Effector CD4-positive, alpha-beta T cell (primary cell): ENCODE results near the gene MAP4K3.
"Not testable (repeated sequence)": the region's sequence is repeated elsewhere in the genome, so short reads cannot be mapped to it uniquely, and the experiment has no call there.

Experiments used
- DNase-seq: peaks from one replicate; pipeline ENCODE4 v3.0.0-alpha.2; 2020

MAP4K3 gene

DNA sequence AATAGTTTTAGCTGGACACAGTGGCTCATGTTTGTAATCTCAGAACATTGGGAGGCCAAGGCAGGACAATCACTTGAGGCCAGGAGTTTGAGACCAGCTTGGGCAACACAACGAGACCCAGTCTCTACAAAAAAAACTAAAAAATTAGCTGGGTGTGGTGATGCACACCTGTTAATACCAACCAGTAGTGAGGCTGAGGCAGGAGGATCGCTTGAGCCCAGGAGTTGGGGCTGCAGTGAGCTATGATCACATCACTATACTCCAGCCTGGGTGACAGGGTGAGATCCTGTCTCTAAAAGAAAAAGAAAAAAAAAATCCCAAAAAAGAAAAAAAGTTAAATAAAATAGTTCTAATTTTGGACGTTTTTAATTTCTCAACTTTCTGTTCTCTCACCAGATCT is 68.7 kb downstream of the MAP4K3 start:
- DNase-seq: no peak

DNA sequence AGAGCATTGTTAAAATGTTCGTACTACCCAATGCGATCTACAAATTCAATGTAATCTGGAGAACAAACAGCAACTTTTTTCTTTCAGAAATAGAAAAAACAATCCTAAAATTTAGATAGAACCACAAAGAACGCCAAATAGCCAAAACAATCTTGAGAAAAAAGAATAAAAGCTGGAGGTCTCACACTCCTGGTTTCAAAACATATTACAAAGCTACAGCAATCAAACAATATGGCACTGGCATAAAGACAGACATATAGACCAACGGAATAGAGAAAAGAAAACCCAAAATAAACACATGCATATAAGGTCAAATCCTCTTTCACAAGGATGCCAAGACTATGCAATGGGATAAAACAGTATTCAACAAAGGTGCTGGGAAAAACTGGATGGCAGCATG is 74.5 kb downstream of the MAP4K3 start:
- no peak for DNase-seq

GRCh38 chr2:39361511-39361910 is 75.6 kb downstream of the MAP4K3 start:
- no peak for DNase-seq

DNA sequence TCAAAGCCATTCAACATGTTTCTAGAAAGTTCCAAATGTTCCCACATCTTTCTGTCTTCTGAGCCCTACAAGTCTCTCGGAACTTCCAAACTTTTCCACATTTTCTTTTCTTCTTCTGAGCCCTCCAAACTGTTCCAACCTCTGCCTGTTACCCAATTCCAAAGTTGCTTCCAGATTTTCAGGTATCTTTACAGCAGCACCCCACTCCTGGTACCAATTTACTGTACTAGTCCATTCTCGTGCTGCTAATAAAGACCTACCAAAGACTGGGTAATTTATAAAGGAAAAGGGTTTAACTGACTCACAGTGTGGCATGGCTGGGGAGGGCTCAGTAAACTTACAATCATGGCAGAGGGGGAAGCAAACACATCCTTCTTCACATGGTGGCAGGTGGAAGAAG is 76.7 kb downstream of the MAP4K3 start:
- DNase-seq: not testable (repeated sequence)

GRCh38 chr2:39359453-39360038 is 77.5 kb downstream of the MAP4K3 start:
- no peak for DNase-seq

- DNase-seq: no peak
Measured at GRCh38 chr2:39356922-39357639, 80.0 kb downstream of the MAP4K3 start.

GRCh38 chr2:39350658-39351057 is 86.4 kb downstream of the MAP4K3 start:
- no peak for DNase-seq

DNA sequence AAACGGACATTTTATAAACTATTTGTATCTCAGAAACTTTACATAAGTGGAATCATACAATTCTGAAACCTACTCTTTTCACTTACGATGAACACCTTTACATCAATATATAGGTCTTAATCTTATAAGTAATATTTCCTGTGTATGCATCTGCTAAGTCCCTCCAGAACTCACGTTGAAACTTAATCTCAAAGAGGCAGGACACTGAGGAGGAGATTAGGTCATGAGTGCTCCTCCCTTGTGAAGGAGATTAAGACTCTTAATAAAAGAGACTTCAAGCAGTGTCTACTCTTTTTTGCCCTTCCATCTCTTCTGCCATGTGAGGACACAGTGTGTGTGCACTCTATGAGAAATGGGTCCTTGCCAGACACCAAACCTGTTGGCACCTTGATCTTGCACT is 98.6 kb downstream of the MAP4K3 start:
- no peak for DNase-seq

GRCh38 chr2:39335930-39336329 is 101.2 kb downstream of the MAP4K3 start:
- no peak for DNase-seq

DNA sequence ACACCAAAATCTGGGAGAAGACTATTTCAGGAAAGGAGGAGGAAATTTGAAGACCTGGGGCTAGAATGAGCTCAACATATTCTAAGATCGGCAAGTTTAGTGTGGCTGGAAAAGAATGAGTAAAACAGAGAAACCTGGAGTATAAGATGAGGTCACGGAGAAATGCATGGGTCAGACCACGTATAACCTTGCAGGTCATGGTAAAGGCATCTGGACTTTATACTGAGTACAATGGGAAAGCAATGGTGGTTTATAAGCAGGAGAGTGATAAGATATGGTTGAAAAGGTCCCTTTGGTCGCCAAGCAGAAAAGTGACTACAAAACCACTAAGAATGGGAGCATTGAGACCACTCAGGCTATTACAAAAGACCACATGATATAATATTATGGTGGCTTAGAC is 102.1 kb downstream of the MAP4K3 start:
- no peak for DNase-seq

DNA sequence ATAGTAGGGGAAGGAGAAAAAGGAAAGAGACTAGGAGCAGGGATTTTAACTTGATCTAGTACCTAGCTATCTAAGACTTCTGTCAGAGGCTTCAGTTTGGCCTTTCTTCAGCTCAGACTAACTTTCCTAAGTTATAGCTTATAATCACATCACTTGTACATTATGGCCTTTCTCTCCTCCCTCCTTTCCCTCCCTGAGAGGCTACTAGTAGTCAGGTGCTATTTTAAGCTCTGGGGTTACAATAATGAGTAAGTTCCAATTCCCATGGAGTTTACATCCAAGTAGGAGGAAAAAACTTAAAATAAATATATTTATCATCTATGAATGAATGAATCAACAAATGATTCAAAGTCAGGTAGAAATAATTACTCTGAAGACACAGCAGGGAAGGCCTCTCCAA is 102.6 kb downstream of the MAP4K3 start:
- DNase-seq: no peak

- no peak for DNase-seq
Measured at GRCh38 chr2:39326644-39327043, 110.4 kb downstream of the MAP4K3 start.

GRCh38 chr2:39325966-39326365 is 111.1 kb downstream of the MAP4K3 start:
- no peak for DNase-seq

DNA sequence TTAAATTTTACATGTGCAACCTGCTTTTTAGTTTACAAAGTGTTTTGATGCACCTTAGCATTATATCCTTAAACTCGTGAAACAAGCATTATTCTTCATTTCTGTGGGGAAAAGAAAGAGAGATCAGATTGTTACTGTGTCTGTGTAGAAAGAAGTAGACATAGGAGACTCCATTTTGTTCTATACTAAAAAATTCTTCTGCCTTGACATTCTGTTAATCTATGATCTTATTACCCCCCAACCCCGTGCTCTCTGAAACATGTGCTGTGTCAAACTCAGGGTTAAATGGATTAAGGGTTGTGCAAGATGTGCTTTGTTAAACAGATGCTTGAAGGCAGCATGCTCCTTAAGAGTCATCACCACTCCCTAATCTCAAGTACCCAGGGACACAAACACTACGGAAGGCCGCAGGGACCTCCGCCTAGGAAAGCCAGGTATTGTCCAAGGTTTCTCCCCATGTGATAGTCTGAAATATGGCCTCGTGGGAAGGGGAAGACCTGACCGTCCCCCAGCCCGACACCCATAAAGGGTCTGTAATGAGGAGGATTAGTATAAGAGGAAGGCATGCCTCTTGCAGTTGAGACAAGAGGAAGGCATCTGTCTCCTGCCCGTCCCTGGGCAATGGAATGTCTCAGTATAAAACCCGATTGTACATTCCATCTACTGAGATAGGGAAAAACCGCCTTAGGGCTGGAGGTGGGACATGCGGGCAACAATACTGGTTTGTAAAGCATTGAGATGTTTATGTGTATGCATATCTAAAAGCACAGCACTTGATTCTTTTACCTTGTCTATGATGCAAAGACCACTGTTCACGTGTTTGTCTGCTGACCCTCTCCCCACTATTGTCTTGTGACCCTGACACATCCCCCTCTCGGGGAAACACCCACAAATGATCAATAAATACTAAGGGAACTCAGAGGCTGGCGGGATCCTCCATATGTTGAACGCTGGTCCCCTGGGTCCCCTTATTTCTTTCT is 115.7 kb downstream of the MAP4K3 start:
- DNase-seq: not testable (repeated sequence)

DNA sequence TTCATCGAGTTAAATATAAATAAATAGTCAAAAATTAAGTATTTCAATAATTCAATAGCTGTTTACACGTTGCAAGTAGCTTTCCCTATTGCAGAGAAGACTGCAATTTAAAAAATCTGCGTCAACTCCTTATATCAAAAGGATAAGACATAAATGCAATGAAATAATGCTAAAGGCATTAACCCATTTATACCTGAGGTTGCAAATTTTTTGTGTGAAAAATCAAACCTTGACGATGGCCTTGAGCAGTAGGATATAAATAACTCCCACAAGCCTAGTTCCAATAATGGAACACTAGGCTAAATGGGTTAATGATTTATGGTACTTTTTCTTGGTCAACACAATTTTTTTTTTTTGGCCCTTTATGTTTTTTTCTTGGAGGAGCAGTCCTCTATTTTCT is 116.9 kb downstream of the MAP4K3 start:
- DNase-seq: no peak

GRCh38 chr2:39313575-39313974 is 123.5 kb downstream of the MAP4K3 start:
- no peak for DNase-seq

DNA sequence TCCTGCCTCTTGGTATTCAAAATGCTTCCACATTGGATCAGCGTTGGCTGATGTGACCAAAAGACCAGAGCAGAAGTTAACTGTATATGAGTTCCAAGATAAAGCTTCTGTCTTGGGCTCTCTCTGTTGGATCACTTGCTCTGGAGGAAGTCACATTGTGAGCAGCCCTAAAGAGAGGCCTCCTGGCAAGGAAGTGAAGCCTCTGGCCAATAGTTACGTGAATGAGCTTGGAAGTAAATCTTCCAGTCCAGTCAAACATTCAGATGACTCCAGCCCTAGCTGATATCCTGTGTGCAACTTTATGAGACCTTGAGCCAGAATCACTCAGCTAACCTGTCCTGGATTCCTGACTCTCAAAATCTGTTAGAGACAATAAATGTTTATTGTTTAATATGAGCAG is 125.6 kb downstream of the MAP4K3 start:
- no peak for DNase-seq

DNA sequence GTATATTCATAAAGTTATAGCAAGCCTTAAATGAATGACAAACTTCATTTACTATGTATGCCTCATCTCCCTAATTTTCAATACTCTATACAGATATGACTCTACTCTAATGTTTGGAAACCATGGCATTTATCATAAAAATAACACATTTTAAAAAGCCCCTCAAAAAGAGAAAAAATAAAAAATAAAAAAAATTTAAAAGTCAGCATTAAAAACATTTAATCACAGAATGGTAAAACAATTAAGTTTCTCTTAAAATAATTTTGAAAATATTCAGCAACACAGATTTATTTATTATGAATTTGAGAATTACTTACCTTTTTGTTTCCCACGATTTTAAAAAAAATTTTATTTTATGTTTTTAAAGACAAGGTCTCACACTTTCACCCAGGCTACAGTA is 128.3 kb downstream of the MAP4K3 start:
- DNase-seq: no peak

- no peak for DNase-seq
Measured at GRCh38 chr2:39306626-39307025, 130.5 kb downstream of the MAP4K3 start.

DNA sequence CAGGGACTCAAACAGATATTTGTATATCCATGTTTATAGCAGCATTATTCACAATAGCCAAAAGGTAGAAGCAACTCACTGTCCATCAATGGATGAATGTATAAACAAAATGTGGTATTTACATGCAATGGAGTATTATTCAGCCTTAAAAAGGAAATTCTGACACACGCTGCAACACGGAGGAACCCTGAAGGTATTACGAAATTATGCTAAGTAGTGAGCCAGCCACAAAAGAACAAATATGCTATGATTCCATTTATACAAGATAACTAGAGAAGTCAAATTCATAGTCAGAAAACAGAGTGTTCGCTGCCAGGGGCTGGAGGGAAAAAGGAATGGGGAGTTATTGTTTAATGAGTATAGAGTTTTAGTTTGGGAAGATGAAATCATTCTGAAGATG is 132.4 kb downstream of the MAP4K3 start:
- no peak for DNase-seq

- no peak for DNase-seq
Measured at GRCh38 chr2:39304200-39304599, 132.9 kb downstream of the MAP4K3 start.

DNA sequence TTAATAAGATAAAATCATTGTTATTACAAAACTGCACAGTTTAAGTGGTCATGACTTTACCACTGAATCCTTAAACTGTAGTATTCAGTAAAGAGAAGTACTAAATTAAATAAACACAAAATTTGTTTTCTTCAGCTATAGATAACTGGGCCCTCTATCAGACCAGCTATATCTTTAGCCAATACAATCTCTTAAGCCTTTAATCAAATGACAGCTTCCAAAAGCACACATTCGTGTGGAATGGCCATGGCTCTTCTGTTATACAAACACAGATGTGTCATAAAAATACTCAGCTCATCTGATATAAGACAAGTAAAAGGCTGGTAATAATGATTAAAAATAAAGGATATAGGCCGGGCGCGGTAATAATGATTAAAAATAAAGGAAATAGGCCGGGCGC is 135.7 kb downstream of the MAP4K3 start:
- no peak for DNase-seq
